Gastroesophageal sphincter (tissue), 4 donors: Measurements from ENCODE around the gene TOX2. TPM values are rescaled to one million over a fixed set of nuclear protein-coding genes. Genes with fewer than 3 reads are reported as not detected.

Source experiments
- ATAC-seq: fragments of 150-250 bp; one replicate; pipeline ENCODE4 v1.9.1; 2016; ENCODE audit warnings: mild to moderate bottlenecking, moderate library complexity
- H3K27ac ChIP-seq, 4 donors: fragments of 200-600 bp; sonication (generic) in 3 of 4; 1 replicate in 3 of 4; 2 replicates in 1 of 4; pipeline ENCODE4 v1.5.1; 2016 to 2019
- H3K27me3 ChIP-seq: fragments of 200-600 bp; sonication (generic); one replicate; pipeline ENCODE4 v1.5.1; 2019
- H3K36me3 ChIP-seq, 2 donors: fragments of 200-600 bp; sonication (generic); one replicate each; pipeline ENCODE4 v1.5.1; 2019; ENCODE audit warnings: control low read depth in 1 of 2
- H3K4me1 ChIP-seq, 3 donors: fragments of 200-600 bp; sonication (generic); 1 replicate in 2 of 3; 2 replicates in 1 of 3; pipeline ENCODE4 v1.5.1; 2016 to 2019; ENCODE audit warnings: control low read depth in 2 of 3
- H3K4me3 ChIP-seq, 2 donors: fragments of 200-600 bp; sonication (generic); one replicate each; pipeline ENCODE4 v1.5.1; 2019; ENCODE audit warnings: mild to moderate bottlenecking in 1 of 2, moderate library complexity in 1 of 2
- H3K9me3 ChIP-seq, 3 donors: fragments of 200-600 bp; sonication (generic); one replicate each; pipeline ENCODE4 v1.5.1; 2017 to 2019; ENCODE audit warnings: control low read depth in 2 of 3
- CTCF ChIP-seq, 4 experiments: fragments of 200-600 bp in 2 of 4; fragments of 450-650 bp in 2 of 4; sonication (generic) in 1 of 4; IDR thresholded peaks; one replicate each; pipeline ENCODE4 v1.5.1; 2017 to 2019; ENCODE audit warnings: antibody characterized with exemption in 4 of 4, mild to moderate bottlenecking in 2 of 4, moderate library complexity in 2 of 4
- EP300 ChIP-seq: sonication (generic); formaldehyde crosslinking; IDR thresholded peaks from one replicate; pipeline ENCODE4 v1.6.1; 2017; ENCODE audit warnings: antibody characterized with exemption, mild to moderate bottlenecking
- POLR2A ChIP-seq, 2 donors: fragments of 450-650 bp; IDR thresholded peaks; one replicate each; pipeline ENCODE4 v1.6.1; 2017; ENCODE audit warnings: antibody characterized with exemption in 2 of 2, mild to moderate bottlenecking in 2 of 2, moderate library complexity in 1 of 2
- POLR2AphosphoS5 ChIP-seq: sonication (generic); formaldehyde crosslinking; IDR thresholded peaks from one replicate; pipeline ENCODE4 v1.6.1; 2017; ENCODE audit warnings: antibody characterized with exemption
- WGBS, 2 donors: methylation state at CpG; one replicate each; pipeline ENCODE4 v1.1.5; 2018; ENCODE audit warnings: low coverage in 1 of 2; 5-methylcytosine and 5-hydroxymethylcytosine counted together
- total RNA-seq, 4 donors: library from RNA; depleted of rRNA; stranded (reverse); fragments of >200 nt; gene quantifications; one replicate each; pipeline ENCODE4 v1.1.0, GENCODE V29; 2016

TOX2 gene
- total RNA-seq, 4 donors from 2014 or later = 16.4 to 47.8 (median 40.3) TPM

- peaks cover 0 to 7% (median 0%) of the 10 kb centered on the region in 3 donors for H3K4me1 ChIP-seq
- 56 to 71% methylated on average over 4 of the region's 4 CpGs for WGBS, 2 donors
- no peak for ATAC-seq
- no peaks in the 10 kb centered on the region for H3K9me3 ChIP-seq
- H3K27me3 ChIP-seq = no peaks in the 10 kb centered on the region
- H3K27ac ChIP-seq = no peak overlapping the region
- H3K36me3 ChIP-seq = peaks cover 0 to 11% of the 10 kb centered on the region in 2 donors
- H3K4me3 ChIP-seq = no peak overlapping the region
- TF ChIP-seq POLR2AphosphoS5 = no peak
- TF ChIP-seq CTCF (IDR thresholded peaks at IDR 0.05) = no peak
- no peak for TF ChIP-seq EP300
- no peak for TF ChIP-seq POLR2A (IDR thresholded peaks at IDR 0.05)
Measured at GRCh38 chr20:43981540-43981939, 66.9 kb downstream of the TOX2 start.

GRCh38 chr20:43982016-43982415 lies 67.4 kb downstream of the TOX2 start:
- H3K4me1 ChIP-seq = peaks cover 0 to 7% (median 0%) of the 10 kb centered on the region in 3 donors
- no peak overlapping the region for H3K4me3 ChIP-seq
- ATAC-seq = no peak
- TF ChIP-seq EP300 (no peak), POLR2AphosphoS5 (no peak), POLR2A (IDR thresholded peaks at IDR 0.05) (no peak), CTCF (IDR thresholded peaks at IDR 0.05) (no peak)
- WGBS, 2 donors = 100% methylated on average over 2 of the region's 2 CpGs; no CpG with 5 or more reads in 1 of the 2 donors
- H3K36me3 ChIP-seq = peaks cover 0 to 7% of the 10 kb centered on the region in 2 donors
- H3K9me3 ChIP-seq = no peaks in the 10 kb centered on the region
- H3K27ac ChIP-seq = no peak overlapping the region
- no peaks in the 10 kb centered on the region for H3K27me3 ChIP-seq

GRCh38 chr20:43982886-43983285 lies 68.2 kb downstream of the TOX2 start:
- Histone ChIP-seq H3K27me3 (no peaks in the 10 kb centered on the region), H3K9me3 (no peaks in the 10 kb centered on the region), H3K4me3 (no peak overlapping the region), H3K27ac (no peak overlapping the region), H3K36me3 (peaks cover 0 to 3% of the 10 kb centered on the region in 2 donors), H3K4me1 (peaks cover 0 to 7% (median 0%) of the 10 kb centered on the region in 3 donors)
- TF ChIP-seq POLR2AphosphoS5 (no peak), CTCF (IDR thresholded peaks at IDR 0.05) (no peak), EP300 (no peak), POLR2A (IDR thresholded peaks at IDR 0.05) (no peak)
- 100% methylated on average over 1 to 2 of the region's 5 CpGs for WGBS, 2 donors
- no peak for ATAC-seq

GRCh38 chr20:43983359-43983758 lies 68.7 kb downstream of the TOX2 start:
- no peaks in the 10 kb centered on the region for H3K27me3 ChIP-seq
- no peak overlapping the region for H3K27ac ChIP-seq
- H3K4me1 ChIP-seq = peaks cover 0 to 7% (median 0%) of the 10 kb centered on the region in 3 donors
- no peak overlapping the region for H3K4me3 ChIP-seq
- H3K9me3 ChIP-seq = no peaks in the 10 kb centered on the region
- WGBS, 2 donors = 86 to 93% methylated on average over 3 to 4 of the region's 5 CpGs
- H3K36me3 ChIP-seq = no peaks in the 10 kb centered on the region
- TF ChIP-seq CTCF (IDR thresholded peaks at IDR 0.05) (peak in 1 of 4 experiments; percentile 41), POLR2AphosphoS5 (no peak)
- no peak for ATAC-seq

- Histone ChIP-seq H3K27me3 (no peaks in the 10 kb centered on the region), H3K36me3 (no peaks in the 10 kb centered on the region), H3K4me3 (no peak overlapping the region), H3K27ac (no peak overlapping the region), H3K4me1 (peaks cover 0 to 7% (median 0%) of the 10 kb centered on the region in 3 donors), H3K9me3 (no peaks in the 10 kb centered on the region)
- 68 to 93% methylated on average over 6 of the region's 6 CpGs for WGBS, 2 donors
- ATAC-seq = no peak
- TF ChIP-seq POLR2AphosphoS5 = no peak
- no peak for TF ChIP-seq CTCF (IDR thresholded peaks at IDR 0.05)
- no peak for TF ChIP-seq EP300
- no peak for TF ChIP-seq POLR2A (IDR thresholded peaks at IDR 0.05)
Measured at GRCh38 chr20:43983904-43984361, 69.3 kb downstream of the TOX2 start.
